ENCODE results near the gene XRCC4.

XRCC4 gene

DNA sequence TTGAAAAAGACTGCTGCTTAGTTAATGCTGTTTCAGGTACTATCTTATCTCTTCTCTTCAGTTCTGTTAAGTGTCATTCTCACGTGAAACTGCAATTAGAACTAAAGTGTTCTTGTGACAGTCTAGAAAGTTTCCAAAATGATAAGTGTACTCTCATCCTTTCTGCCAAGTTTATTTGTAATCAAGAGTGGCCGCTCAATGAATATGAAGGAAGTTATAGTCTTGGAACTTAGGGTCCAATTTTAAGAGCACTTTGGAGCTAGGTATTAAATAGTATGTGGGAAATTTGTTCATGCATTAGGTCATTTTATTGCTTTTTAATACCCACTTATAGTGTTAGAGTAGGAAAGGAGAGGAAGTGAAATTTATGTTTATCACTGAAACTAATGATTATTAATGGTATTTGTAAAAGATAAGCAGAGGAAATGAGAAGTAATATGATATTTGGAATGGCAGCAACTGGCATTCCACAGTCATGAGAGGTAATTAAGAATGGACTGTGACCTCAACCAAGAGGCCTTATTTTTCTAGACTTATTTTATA is 20.4 kb downstream of the XRCC4 start:
- Histone ChIP-seq H3K9me3 (ENCODE audit: severe bottlenecking) (peaks cover 10% of the 10 kb centered on the region), H3K36me3 (ENCODE audit: low read depth) (no peaks in the 10 kb centered on the region), H3K4me1 (ENCODE audit: insufficient read depth, poor library complexity, severe bottlenecking) (peaks cover 43% of the 10 kb centered on the region), H3K4me3 (ENCODE audit: severe bottlenecking) (no peak overlapping the region), H3K27ac (ENCODE audit: poor library complexity, severe bottlenecking) (peak overlapping the region; percentile 38), H3K27me3 (ENCODE audit: insufficient read depth, poor library complexity, severe bottlenecking) (no peaks in the 10 kb centered on the region)
- DNase-seq (ENCODE audit: low spot score) (no peak), ATAC-seq (ENCODE audit: low read depth) (peak; percentile 37; the same call in 2 of the 3 replicates)
- TF ChIP-seq, protein P1, sequence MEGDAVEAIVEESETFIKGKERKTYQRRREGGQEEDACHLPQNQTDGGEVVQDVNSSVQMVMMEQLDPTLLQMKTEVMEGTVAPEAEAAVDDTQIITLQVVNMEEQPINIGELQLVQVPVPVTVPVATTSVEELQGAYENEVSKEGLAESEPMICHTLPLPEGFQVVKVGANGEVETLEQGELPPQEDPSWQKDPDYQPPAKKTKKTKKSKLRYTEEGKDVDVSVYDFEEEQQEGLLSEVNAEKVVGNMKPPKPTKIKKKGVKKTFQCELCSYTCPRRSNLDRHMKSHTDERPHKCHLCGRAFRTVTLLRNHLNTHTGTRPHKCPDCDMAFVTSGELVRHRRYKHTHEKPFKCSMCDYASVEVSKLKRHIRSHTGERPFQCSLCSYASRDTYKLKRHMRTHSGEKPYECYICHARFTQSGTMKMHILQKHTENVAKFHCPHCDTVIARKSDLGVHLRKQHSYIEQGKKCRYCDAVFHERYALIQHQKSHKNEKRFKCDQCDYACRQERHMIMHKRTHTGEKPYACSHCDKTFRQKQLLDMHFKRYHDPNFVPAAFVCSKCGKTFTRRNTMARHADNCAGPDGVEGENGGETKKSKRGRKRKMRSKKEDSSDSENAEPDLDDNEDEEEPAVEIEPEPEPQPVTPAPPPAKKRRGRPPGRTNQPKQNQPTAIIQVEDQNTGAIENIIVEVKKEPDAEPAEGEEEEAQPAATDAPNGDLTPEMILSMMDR (IDR thresholded peaks at IDR 0.05; ENCODE audit: poor library complexity, severe bottlenecking) = no peak

DNA sequence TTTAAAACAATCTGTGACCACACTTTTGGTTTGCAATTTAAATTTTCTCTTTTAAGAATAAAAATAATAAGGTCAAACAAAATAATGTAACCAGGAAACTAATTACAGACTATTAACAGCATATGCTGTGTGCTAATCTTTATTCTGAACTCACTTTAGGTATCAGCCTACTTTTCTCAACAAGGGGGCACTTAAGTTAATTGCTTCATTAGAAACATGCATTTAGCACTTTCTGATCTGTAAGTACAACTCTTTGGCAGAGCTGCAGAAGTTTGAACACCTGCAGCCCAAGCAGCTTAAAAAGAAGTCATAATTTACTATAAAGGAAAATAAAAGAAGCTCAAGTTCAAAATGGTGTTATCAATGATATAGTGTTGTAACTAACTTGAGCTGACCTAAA is 21.7 kb downstream of the XRCC4 start:
- Histone ChIP-seq H3K9me3 (ENCODE audit: severe bottlenecking) (peaks cover under 1% of the 10 kb centered on the region), H3K27ac (ENCODE audit: poor library complexity, severe bottlenecking) (no peak overlapping the region), H3K4me3 (ENCODE audit: severe bottlenecking) (no peak overlapping the region), H3K27me3 (ENCODE audit: insufficient read depth, poor library complexity, severe bottlenecking) (no peaks in the 10 kb centered on the region), H3K36me3 (ENCODE audit: low read depth) (no peaks in the 10 kb centered on the region), H3K4me1 (ENCODE audit: insufficient read depth, poor library complexity, severe bottlenecking) (peaks cover 43% of the 10 kb centered on the region)
- TF ChIP-seq, protein P1 (IDR thresholded peaks at IDR 0.05; ENCODE audit: poor library complexity, severe bottlenecking) = no peak
- ATAC-seq (ENCODE audit: low read depth) (no peak), DNase-seq (ENCODE audit: low spot score) (no peak)

DNA sequence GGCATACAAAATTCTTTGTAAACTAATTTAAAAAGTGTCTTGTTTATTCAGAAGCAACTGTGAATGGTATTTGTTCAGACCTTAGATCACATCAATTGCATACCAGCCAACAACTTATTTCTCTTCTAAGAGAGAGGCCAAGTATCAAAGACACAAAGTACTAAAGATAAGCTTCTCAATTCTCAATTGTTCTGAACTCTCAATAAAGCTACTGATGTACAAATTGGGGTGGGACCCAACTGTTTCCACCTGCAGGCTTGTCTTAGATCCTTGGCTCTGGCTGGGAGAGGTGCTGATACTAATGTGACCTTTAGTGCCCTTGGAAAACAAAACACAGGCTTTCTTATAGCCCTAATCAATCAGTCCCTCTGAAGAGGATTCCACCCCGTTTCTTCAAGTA is 22.1 kb downstream of the XRCC4 start:
- H3K36me3 ChIP-seq (ENCODE audit: low read depth) = no peaks in the 10 kb centered on the region

DNA sequence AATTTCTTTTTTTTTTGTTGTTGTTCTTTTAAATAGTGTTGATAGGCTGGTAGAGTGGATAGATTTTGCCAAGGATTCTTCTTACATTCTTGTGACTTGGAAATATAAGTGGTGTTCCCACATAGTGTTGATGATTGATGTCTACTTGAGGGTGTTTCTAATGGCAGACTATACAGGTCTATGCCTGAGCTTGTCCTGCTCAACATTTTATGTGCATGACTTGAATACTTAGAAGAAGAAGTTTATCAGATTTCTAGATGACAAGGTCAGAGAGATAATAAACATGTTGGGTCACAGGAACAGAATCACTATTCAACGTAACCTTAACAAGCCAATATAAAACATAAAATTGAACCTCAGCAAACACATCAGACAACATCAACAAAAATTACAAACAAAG is 24.2 kb downstream of the XRCC4 start:
- no peak overlapping the region for H3K27ac ChIP-seq (ENCODE audit: poor library complexity, severe bottlenecking)
- no peaks in the 10 kb centered on the region for H3K9me3 ChIP-seq (ENCODE audit: severe bottlenecking)
- H3K36me3 ChIP-seq (ENCODE audit: low read depth) = no peaks in the 10 kb centered on the region
- H3K4me3 ChIP-seq (ENCODE audit: severe bottlenecking) = no peak overlapping the region
- TF ChIP-seq, protein P1 (IDR thresholded peaks at IDR 0.05; ENCODE audit: poor library complexity, severe bottlenecking) = no peak
- no peaks in the 10 kb centered on the region for H3K27me3 ChIP-seq (ENCODE audit: insufficient read depth, poor library complexity, severe bottlenecking)
- peak; percentile 54; the same call in 1 of the 3 replicates for ATAC-seq (ENCODE audit: low read depth)
- no peak for DNase-seq (ENCODE audit: low spot score)
- peaks cover 33% of the 10 kb centered on the region for H3K4me1 ChIP-seq (ENCODE audit: insufficient read depth, poor library complexity, severe bottlenecking)

More for the DNA sequence above, 22.1 kb downstream of the XRCC4 start:
- Histone ChIP-seq H3K4me1 (ENCODE audit: insufficient read depth, poor library complexity, severe bottlenecking) (peaks cover 43% of the 10 kb centered on the region), H3K9me3 (ENCODE audit: severe bottlenecking) (no peaks in the 10 kb centered on the region), H3K27ac (ENCODE audit: poor library complexity, severe bottlenecking) (no peak overlapping the region), H3K4me3 (ENCODE audit: severe bottlenecking) (no peak overlapping the region), H3K27me3 (ENCODE audit: insufficient read depth, poor library complexity, severe bottlenecking) (no peaks in the 10 kb centered on the region)
- ATAC-seq (ENCODE audit: low read depth) (no peak), DNase-seq (ENCODE audit: low spot score) (no peak)
- TF ChIP-seq, protein P1 (IDR thresholded peaks at IDR 0.05; ENCODE audit: poor library complexity, severe bottlenecking) = no peak

DNA sequence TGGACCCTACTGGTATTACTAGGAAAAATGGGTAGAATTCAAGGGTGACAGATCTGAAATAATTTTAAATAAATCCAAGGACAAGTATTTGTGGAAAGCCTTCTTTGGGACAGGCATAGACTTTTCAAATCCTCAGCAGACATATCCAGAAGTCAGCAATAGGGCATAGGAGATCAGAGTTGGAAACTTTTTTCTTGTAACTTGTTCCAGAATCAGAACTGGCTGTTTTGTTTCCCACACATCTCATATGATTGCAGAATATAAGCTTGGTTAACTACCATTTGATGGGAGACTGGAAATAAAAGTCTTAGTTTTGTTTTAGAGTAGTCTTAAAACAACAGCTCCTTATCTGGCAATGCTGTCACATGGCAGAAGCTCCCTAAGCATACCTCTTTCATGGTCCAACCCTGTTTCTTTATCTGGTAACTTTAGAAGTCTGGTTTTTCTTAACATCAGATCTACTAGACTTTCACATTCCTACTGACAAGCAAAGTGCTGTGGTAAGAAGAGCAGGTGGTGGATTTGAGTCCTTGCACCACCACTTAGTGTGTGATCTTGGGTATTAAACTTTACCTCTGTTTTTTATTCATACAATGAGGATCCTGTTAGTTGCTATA is 25.1 kb downstream of the XRCC4 start:
- no peak for ATAC-seq (ENCODE audit: low read depth)
- H3K4me1 ChIP-seq (ENCODE audit: insufficient read depth, poor library complexity, severe bottlenecking) = peaks cover 24% of the 10 kb centered on the region

More for the DNA sequence above, 25.1 kb downstream of the XRCC4 start:
- no peak overlapping the region for H3K4me3 ChIP-seq (ENCODE audit: severe bottlenecking)
- TF ChIP-seq, protein P1 (IDR thresholded peaks at IDR 0.05; ENCODE audit: poor library complexity, severe bottlenecking) = no peak
- no peaks in the 10 kb centered on the region for H3K9me3 ChIP-seq (ENCODE audit: severe bottlenecking)
- H3K27me3 ChIP-seq (ENCODE audit: insufficient read depth, poor library complexity, severe bottlenecking) = no peaks in the 10 kb centered on the region
- H3K27ac ChIP-seq (ENCODE audit: poor library complexity, severe bottlenecking) = no peak overlapping the region
- no peaks in the 10 kb centered on the region for H3K36me3 ChIP-seq (ENCODE audit: low read depth)
- DNase-seq (ENCODE audit: low spot score) = no peak
